ENCODE measurements around the gene LIN7C.
A peak's percentile ranks its signal among the peaks of the same experiment; 100 is the strongest.

The LIN7C gene

DNA sequence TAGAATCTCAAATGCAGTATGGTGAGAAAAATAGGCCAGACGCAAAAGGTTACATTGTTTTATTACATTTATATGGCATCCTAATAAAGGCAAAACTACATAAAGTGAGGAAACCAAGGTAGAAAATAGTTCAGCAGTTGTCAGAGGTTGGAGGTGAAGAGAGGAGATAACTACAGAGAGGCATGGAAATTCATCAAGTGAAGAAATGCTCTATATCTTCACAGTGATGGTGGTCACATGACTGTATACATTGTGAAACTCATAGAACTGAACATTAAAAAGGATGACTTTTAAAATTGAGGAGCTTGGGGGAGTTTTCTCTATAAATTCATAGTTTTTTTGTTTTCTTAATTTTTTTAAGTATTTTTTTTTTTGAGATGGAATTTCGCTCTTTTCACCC is 48.4 kb downstream of the LIN7C start:
- in situ Hi-C loops (cut with HindIII; ENCODE audit: low pct_ligation_motif_present, low sequenced_read_pairs): no loop called here
- DNase-seq: no peak
- Histone ChIP-seq H3K27ac (no peak overlapping the region), H3K27me3 (replicated peaks) (no peaks in the 10 kb centered on the region), H3K4me3 (ENCODE audit: low read depth, low read length) (no peak overlapping the region), H3K36me3 (replicated peaks) (no peaks in the 10 kb centered on the region)
- TF ChIP-seq CTCF (IDR thresholded peaks at IDR 0.05; ENCODE audit: low read depth, low read length, missing control alignments): no peak

GRCh38 chr11:27456795-27457329 is 49.7 kb downstream of the LIN7C start:
- peak overlapping the region; percentile 34 for H3K27ac ChIP-seq
- no peaks in the 10 kb centered on the region for H3K36me3 ChIP-seq (replicated peaks)
- no peak for DNase-seq
- in situ Hi-C loops (cut with HindIII; ENCODE audit: low pct_ligation_motif_present, low sequenced_read_pairs): no loop called here
- H3K4me3 ChIP-seq (ENCODE audit: low read depth, low read length): no peak overlapping the region
- no peaks in the 10 kb centered on the region for H3K27me3 ChIP-seq (replicated peaks)
- no peak for TF ChIP-seq CTCF (IDR thresholded peaks at IDR 0.05; ENCODE audit: low read depth, low read length, missing control alignments)

- H3K27ac ChIP-seq: peak overlapping the region; percentile 34
- TF ChIP-seq CTCF (IDR thresholded peaks at IDR 0.05; ENCODE audit: low read depth, low read length, missing control alignments): no peak
- no peak for DNase-seq
- H3K36me3 ChIP-seq (replicated peaks): no peaks in the 10 kb centered on the region
- in situ Hi-C loops (cut with HindIII; ENCODE audit: low pct_ligation_motif_present, low sequenced_read_pairs): no loop called here
- no peaks in the 10 kb centered on the region for H3K27me3 ChIP-seq (replicated peaks)
- H3K4me3 ChIP-seq (ENCODE audit: low read depth, low read length): no peak overlapping the region
Observed at GRCh38 chr11:27456140-27456794, 50.3 kb downstream of the LIN7C start.

DNA sequence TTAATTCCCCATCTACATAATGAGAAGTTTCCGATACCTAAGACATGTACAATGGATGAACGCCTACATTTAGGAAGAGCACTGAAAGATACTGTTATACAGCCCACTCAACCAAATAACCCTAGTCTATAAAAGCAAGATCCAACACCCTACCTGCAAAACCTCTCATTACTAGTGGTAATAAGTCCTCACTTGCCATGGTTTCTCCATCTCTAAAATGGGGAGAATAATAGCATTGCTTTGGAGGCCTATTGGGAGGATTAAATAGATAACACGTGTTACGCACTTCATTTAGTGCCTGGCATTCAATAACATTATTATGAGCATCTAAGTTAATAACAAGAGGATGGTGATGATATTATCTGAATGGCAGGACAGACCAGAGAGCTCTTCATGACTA is 50.9 kb downstream of the LIN7C start:
- in situ Hi-C loops (cut with HindIII; ENCODE audit: low pct_ligation_motif_present, low sequenced_read_pairs): no loop called here
- no peak for TF ChIP-seq CTCF (IDR thresholded peaks at IDR 0.05; ENCODE audit: low read depth, low read length, missing control alignments)
- Histone ChIP-seq H3K36me3 (replicated peaks) (no peaks in the 10 kb centered on the region), H3K4me3 (ENCODE audit: low read depth, low read length) (no peak overlapping the region), H3K27ac (peak overlapping the region; percentile 34), H3K27me3 (replicated peaks) (no peaks in the 10 kb centered on the region)
- no peak for DNase-seq

DNA sequence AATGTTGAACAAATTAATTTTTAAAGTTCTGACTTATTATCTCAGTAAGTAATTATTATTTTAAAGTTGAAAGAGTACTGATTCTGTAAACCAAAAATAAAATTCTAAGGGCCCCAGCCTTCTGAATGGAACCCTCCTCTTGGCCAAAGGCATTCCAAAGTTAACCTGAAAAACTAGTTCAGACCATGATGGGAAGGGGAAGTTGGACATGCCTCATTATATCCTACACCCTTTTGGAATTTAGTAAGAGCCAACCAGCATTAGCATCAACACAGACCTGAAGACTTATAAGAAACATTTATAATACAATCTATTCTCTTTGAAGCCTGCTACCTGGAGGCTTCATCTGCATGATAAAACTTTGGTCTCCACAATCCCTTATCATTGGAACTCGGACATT is 52.9 kb downstream of the LIN7C start:
- no peaks in the 10 kb centered on the region for H3K27me3 ChIP-seq (replicated peaks)
- H3K27ac ChIP-seq: no peak overlapping the region
- H3K4me3 ChIP-seq (ENCODE audit: low read depth, low read length): no peak overlapping the region
- in situ Hi-C loops (cut with HindIII; ENCODE audit: low pct_ligation_motif_present, low sequenced_read_pairs): no loop called here
- TF ChIP-seq CTCF (IDR thresholded peaks at IDR 0.05; ENCODE audit: low read depth, low read length, missing control alignments): no peak
- no peak for DNase-seq
- H3K36me3 ChIP-seq (replicated peaks): no peaks in the 10 kb centered on the region

DNA sequence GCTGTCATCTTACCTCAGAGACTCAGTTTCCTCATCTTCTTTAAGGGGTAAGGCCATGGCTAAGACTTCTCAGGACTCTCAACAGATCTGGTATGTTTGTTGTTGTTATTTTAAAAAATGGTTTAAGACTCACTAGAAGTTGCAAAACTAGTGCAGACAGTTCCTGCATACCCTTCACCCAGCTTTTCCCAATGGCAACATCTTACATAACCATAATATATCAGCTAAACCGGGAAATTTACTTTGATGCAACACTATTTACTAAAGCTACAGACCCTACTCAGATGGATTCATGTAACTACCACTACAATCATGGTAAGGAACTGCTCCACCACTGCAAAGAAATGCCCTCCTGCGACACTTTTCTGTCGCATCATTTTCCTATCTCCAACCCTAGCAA is 54.4 kb downstream of the LIN7C start:
- Histone ChIP-seq H3K36me3 (replicated peaks) (no peaks in the 10 kb centered on the region), H3K27ac (no peak overlapping the region), H3K27me3 (replicated peaks) (no peaks in the 10 kb centered on the region), H3K4me3 (ENCODE audit: low read depth, low read length) (no peak overlapping the region)
- in situ Hi-C loops (cut with HindIII; ENCODE audit: low pct_ligation_motif_present, low sequenced_read_pairs): no loop called here
- DNase-seq: no peak
- no peak for TF ChIP-seq CTCF (IDR thresholded peaks at IDR 0.05; ENCODE audit: low read depth, low read length, missing control alignments)

Measured in brain microvascular endothelial cell (primary cell).